Neuronal stem cell (in vitro differentiated cells): ENCODE data around the gene SMAD5. TPM values are rescaled to one million over a fixed set of nuclear protein-coding genes. Genes with fewer than 3 reads are reported as not detected.

Source experiments
- DNase-seq: peaks from one replicate; pipeline ENCODE4 v3.0.0-alpha.2; 2013; ENCODE audit warnings: low spot score
- H2AFZ ChIP-seq: one replicate; pipeline ENCODE4 v1.6.1; 2013; ENCODE audit warnings: mild to moderate bottlenecking, low read length, inconsistent platforms
- H2AK5ac ChIP-seq: 2 replicates; pipeline ENCODE4 v1.6.1; 2013; ENCODE audit warnings: low read depth, mild to moderate bottlenecking, inconsistent platforms, low read length, moderate library complexity, mixed read lengths
- H2BK120ac ChIP-seq: 2 replicates; pipeline ENCODE4 v1.6.1; 2013; ENCODE audit warnings: low read depth, mild to moderate bottlenecking, inconsistent platforms, low read length, moderate library complexity, mixed read lengths
- H2BK12ac ChIP-seq: one replicate; pipeline ENCODE4 v1.6.1; 2013; ENCODE audit warnings: low read length, inconsistent platforms
- H2BK15ac ChIP-seq: 2 replicates; pipeline ENCODE4 v1.6.1; 2013; ENCODE audit warnings: mild to moderate bottlenecking, low read length, inconsistent platforms, mixed read lengths
- H2BK5ac ChIP-seq: one replicate; pipeline ENCODE4 v1.6.1; 2013; ENCODE audit warnings: inconsistent platforms, mild to moderate bottlenecking, low read length, moderate library complexity
- H3K14ac ChIP-seq: one replicate; pipeline ENCODE4 v1.6.1; 2013; ENCODE audit warnings: low read length, inconsistent platforms
- H3K18ac ChIP-seq: 2 replicates; pipeline ENCODE4 v1.6.1; 2013; ENCODE audit warnings: low read length, inconsistent platforms
- H3K23ac ChIP-seq: 2 replicates; pipeline ENCODE4 v1.6.1; 2013; ENCODE audit warnings: low read depth, mild to moderate bottlenecking, mixed read lengths, low read length, inconsistent platforms; ENCODE audit not compliant: poor library complexity
- H3K27ac ChIP-seq: replicated peaks from 3 replicates; pipeline ENCODE4 v1.5.1; 2013; ENCODE audit warnings: low read length, inconsistent platforms
- H3K27me3 ChIP-seq, 3 experiments: 2 replicates each; pipeline ENCODE4 v1.6.1; 2013; ENCODE audit warnings: low read length in 3 of 3, mild to moderate bottlenecking in 2 of 3, inconsistent platforms in 1 of 3, low read depth in 1 of 3, mixed read lengths in 1 of 3, moderate library complexity in 1 of 3; ENCODE audit not compliant: control insufficient read depth in 3 of 3, insufficient read depth in 3 of 3
- H3K36me3 ChIP-seq, 2 donors: replicated peaks in 1 of 2; 2 replicates each; pipeline ENCODE4 v1.6.1; 2013; ENCODE audit warnings: low read length in 2 of 2; ENCODE audit not compliant: control insufficient read depth in 2 of 2, insufficient read depth in 2 of 2
- H3K4ac ChIP-seq: 2 replicates; pipeline ENCODE4 v1.6.1; 2013; ENCODE audit warnings: inconsistent platforms, mild to moderate bottlenecking, low read length, moderate library complexity
- H3K4me1 ChIP-seq, 2 donors: 1 replicate in 1 of 2; 2 replicates in 1 of 2; pipeline ENCODE4 v1.6.1; 2013; ENCODE audit warnings: low read length in 2 of 2, low read depth in 1 of 2; ENCODE audit not compliant: control insufficient read depth in 2 of 2, insufficient read depth in 1 of 2
- H3K4me2 ChIP-seq: one replicate; pipeline ENCODE4 v1.6.1; 2013; ENCODE audit warnings: mild to moderate bottlenecking, low read length, inconsistent platforms; ENCODE audit not compliant: insufficient read depth, poor library complexity, severe bottlenecking
- H3K4me3 ChIP-seq, 2 donors: 2 replicates each; pipeline ENCODE4 v1.5.1; 2013; ENCODE audit warnings: low read length in 2 of 2, mild to moderate bottlenecking in 2 of 2, inconsistent platforms in 1 of 2, moderate library complexity in 1 of 2
- H3K79me1 ChIP-seq: one replicate; pipeline ENCODE4 v1.6.1; 2013; ENCODE audit warnings: low read depth, mild to moderate bottlenecking, inconsistent platforms, low read length, moderate library complexity
- H3K9ac ChIP-seq: one replicate; pipeline ENCODE4 v1.6.1; 2013; ENCODE audit warnings: mild to moderate bottlenecking, low read depth, low read length, inconsistent platforms; ENCODE audit not compliant: poor library complexity
- H3K9me3 ChIP-seq, 2 donors: replicated peaks in 1 of 2; 2 replicates each; pipeline versions ENCODE3 to v1.6.1; 2013; ENCODE audit warnings: low read length in 2 of 2, mild to moderate bottlenecking in 2 of 2, inconsistent platforms in 1 of 2, low read depth in 1 of 2, mixed read lengths in 1 of 2, moderate library complexity in 1 of 2; ENCODE audit not compliant: control insufficient read depth in 2 of 2, insufficient read depth in 1 of 2
- H4K8ac ChIP-seq: one replicate; pipeline ENCODE4 v1.6.1; 2013; ENCODE audit warnings: low read depth, mild to moderate bottlenecking, inconsistent platforms, low read length, moderate library complexity
- H4K91ac ChIP-seq: one replicate; pipeline ENCODE4 v1.6.1; 2013; ENCODE audit warnings: low read length, low read depth, mild to moderate bottlenecking, inconsistent platforms; ENCODE audit not compliant: poor library complexity
- WGBS, 2 donors: extraction: QIAGEN DNeasy Blood & Tissue Kit; methylation state at CpG; one replicate each; pipeline ENCODE4 v1.1.7; 2013; ENCODE audit warnings: missing lambda C conversion rate in 2 of 2, mixed read lengths in 1 of 2; ENCODE audit not compliant: insufficient read length in 2 of 2, insufficient replicate concordance in 1 of 2; ENCODE audit errors: extremely low coverage in 2 of 2; 5-methylcytosine and 5-hydroxymethylcytosine counted together
- small RNA-seq: library from polyadenylated mRNA; stranded (forward); fragments of <200 nt; extraction: miRNeasy Mini kit (QIAGEN cat#:217004); gene quantifications from one replicate; pipeline ENCODE3, GENCODE V24; 2013; ENCODE audit not compliant: insufficient read depth

SMAD5 gene

DNA sequence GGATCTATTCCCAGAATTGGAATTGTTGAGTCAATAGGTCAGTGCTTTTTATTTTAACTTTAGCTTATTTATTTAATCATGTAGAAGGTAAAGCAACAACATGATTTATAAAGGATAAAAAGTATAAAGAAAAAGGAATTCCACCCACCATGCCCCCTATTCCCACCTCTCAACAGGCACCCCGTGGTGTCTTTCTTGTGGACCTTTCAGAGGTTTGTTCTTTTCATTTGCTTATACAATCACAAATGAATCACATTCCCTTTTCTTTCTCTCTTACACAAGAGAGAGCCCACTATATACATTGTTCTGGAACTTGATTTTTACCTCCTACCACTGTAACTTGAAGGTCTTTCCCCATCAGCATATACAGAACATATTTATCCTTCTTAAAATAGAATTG is 97.5 kb downstream of the SMAD5 start:
- H3K27me3 ChIP-seq = peaks cover 0 to 34% (median 0%) of the 10 kb centered on the region in 3 experiments
- H4K91ac ChIP-seq = no peak overlapping the region
- H3K23ac ChIP-seq = no peak overlapping the region
- no peak overlapping the region for H3K9ac ChIP-seq
- WGBS, 2 donors = no CpG with 5 or more reads among the region's 1 CpG
- DNase-seq = peak; percentile 21
- no peak overlapping the region for H4K8ac ChIP-seq
- H3K36me3 ChIP-seq = no peaks in the 10 kb centered on the region
- no peak overlapping the region for H2AFZ ChIP-seq
- no peak overlapping the region for H3K4me2 ChIP-seq
- no peak overlapping the region for H2BK120ac ChIP-seq
- no peak overlapping the region for H3K4ac ChIP-seq
- no peak overlapping the region for H2BK12ac ChIP-seq
- no peaks in the 10 kb centered on the region for H3K9me3 ChIP-seq
- no peak overlapping the region for H2BK15ac ChIP-seq
- H3K4me1 ChIP-seq = peaks cover 6 to 15% of the 10 kb centered on the region in 2 donors
- no peak overlapping the region for H2AK5ac ChIP-seq
- H3K14ac ChIP-seq = no peak overlapping the region
- no peak overlapping the region for H3K27ac ChIP-seq
- no peak overlapping the region for H3K18ac ChIP-seq
- H3K4me3 ChIP-seq = no peak overlapping the region
- no peak overlapping the region for H2BK5ac ChIP-seq
- H3K79me1 ChIP-seq = no peaks in the 10 kb centered on the region

DNA sequence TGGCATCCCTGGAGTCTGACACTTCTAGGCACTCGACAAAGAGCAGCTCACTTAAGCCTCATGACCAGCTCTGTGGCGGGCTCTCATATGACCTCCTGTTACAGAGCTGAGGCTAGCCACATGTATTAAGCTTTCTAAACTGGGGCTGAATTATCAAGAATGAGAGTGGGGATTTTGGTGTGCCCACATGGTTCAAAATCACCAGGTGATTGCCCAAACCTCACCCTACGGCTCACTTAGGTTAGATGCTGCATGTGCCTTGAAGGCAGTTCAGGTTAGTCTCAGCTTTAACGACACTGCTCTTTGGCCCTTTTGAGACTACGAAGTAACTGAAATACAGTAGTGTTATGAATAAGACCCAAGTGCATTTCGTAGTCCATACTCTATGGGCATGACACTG is 99.7 kb downstream of the SMAD5 start:
- H3K4me2 ChIP-seq = no peak overlapping the region
- no peak overlapping the region for H2BK5ac ChIP-seq
- no peak overlapping the region for H3K23ac ChIP-seq
- H3K27ac ChIP-seq = no peak overlapping the region
- no CpG with 5 or more reads among the region's 6 CpGs for WGBS, 2 donors
- no peak overlapping the region for H3K4me3 ChIP-seq
- peaks cover 6 to 17% of the 10 kb centered on the region in 2 donors for H3K4me1 ChIP-seq
- no peaks in the 10 kb centered on the region for H3K9me3 ChIP-seq
- H3K27me3 ChIP-seq = peaks cover 0 to 20% (median 0%) of the 10 kb centered on the region in 3 experiments
- H3K14ac ChIP-seq = no peak overlapping the region
- no peaks in the 10 kb centered on the region for H3K36me3 ChIP-seq
- H2BK12ac ChIP-seq = no peak overlapping the region
- no peak overlapping the region for H2BK120ac ChIP-seq
- DNase-seq = no peak
- H2AFZ ChIP-seq = no peak overlapping the region
- no peak overlapping the region for H2BK15ac ChIP-seq
- H2AK5ac ChIP-seq = no peak overlapping the region
- no peak overlapping the region for H3K18ac ChIP-seq
- no peak overlapping the region for H3K4ac ChIP-seq
- no peak overlapping the region for H4K8ac ChIP-seq
- H4K91ac ChIP-seq = no peak overlapping the region
- no peaks in the 10 kb centered on the region for H3K79me1 ChIP-seq
- no peak overlapping the region for H3K9ac ChIP-seq

Small RNAs within 50 kb of the gene (small RNA-seq; reads per million reads assigned to genes)
- gene RF02173 = not detected
- not detected for gene RF02175
- not detected for gene RF02176
